ENCODE data around the gene PHF23. TPM values are rescaled to one million over a fixed set of nuclear protein-coding genes. Genes with fewer than 3 reads are reported as not detected.
A peak's percentile ranks its signal among the peaks of the same experiment; 100 is the strongest.

PHF23 gene
- total RNA-seq, 3 donors from 2014 or later = 22.1 to 40.4 (median 37.7) TPM

GRCh38 chr17:7217113-7217987, 21.9 kb downstream of the PHF23 start:
- no peaks in the 10 kb centered on the region for H3K27me3 ChIP-seq
- TF ChIP-seq POLR2A (IDR thresholded peaks at IDR 0.05) = no peak
- TF ChIP-seq POLR2AphosphoS5 (IDR thresholded peaks at IDR 0.05) = no peak
- TF ChIP-seq CTCF (IDR thresholded peaks at IDR 0.05) = no peak
- H3K27ac ChIP-seq = peak overlapping the region; percentile 100
- intact Hi-C loops (cut with DNase I; ENCODE audit: low total_unique reads) = no loop called here
- H3K36me3 ChIP-seq = no peaks in the 10 kb centered on the region
- H3K9me3 ChIP-seq = no peaks in the 10 kb centered on the region
- H3K4me3 ChIP-seq = peak overlapping the region; percentile 44 to 70 (median 47)
- H3K4me1 ChIP-seq = peaks cover 4 to 38% of the 10 kb centered on the region in 2 donors
- no peak for DNase-seq (ENCODE audit: low spot score in 2 of 2)

- intact Hi-C loops (cut with DNase I; ENCODE audit: low total_unique reads) = no loop called here
- H3K9me3 ChIP-seq = no peaks in the 10 kb centered on the region
- H3K27ac ChIP-seq = peak overlapping the region; percentile 100
- peak overlapping the region; percentile 44 to 70 (median 47) for H3K4me3 ChIP-seq
- TF ChIP-seq POLR2AphosphoS5 (IDR thresholded peaks at IDR 0.05) (no peak), POLR2A (IDR thresholded peaks at IDR 0.05) (no peak)
- no peaks in the 10 kb centered on the region for H3K27me3 ChIP-seq
- H3K4me1 ChIP-seq = peaks cover 4 to 37% of the 10 kb centered on the region in 2 donors
- DNase-seq (ENCODE audit: low spot score in 2 of 2) = no peak
- H3K36me3 ChIP-seq = no peaks in the 10 kb centered on the region
Measured at GRCh38 chr17:7216242-7217112, 22.8 kb downstream of the PHF23 start.

GRCh38 chr17:7215652-7216180, 23.5 kb downstream of the PHF23 start:
- no peak for DNase-seq (ENCODE audit: low spot score in 2 of 2)
- intact Hi-C loops (cut with DNase I; ENCODE audit: low total_unique reads) = no loop called here
- Histone ChIP-seq H3K9me3 (no peaks in the 10 kb centered on the region), H3K27ac (peak overlapping the region; percentile 100), H3K27me3 (no peaks in the 10 kb centered on the region), H3K4me3 (peak overlapping the region; percentile 2 to 70 (median 61)), H3K4me1 (peaks cover under 1 to 29% of the 10 kb centered on the region in 2 donors), H3K36me3 (no peaks in the 10 kb centered on the region)
- TF ChIP-seq POLR2AphosphoS5 (IDR thresholded peaks at IDR 0.05) (no peak), POLR2A (IDR thresholded peaks at IDR 0.05) (no peak), CTCF (IDR thresholded peaks at IDR 0.05) (no peak)

GRCh38 chr17:7215136-7215638, 24.1 kb downstream of the PHF23 start:
- no peak for DNase-seq (ENCODE audit: low spot score in 2 of 2)
- H3K27me3 ChIP-seq = no peaks in the 10 kb centered on the region
- TF ChIP-seq POLR2AphosphoS5 (IDR thresholded peaks at IDR 0.05) (peak in 2 of 3 donors; percentile 7 to 25), POLR2A (IDR thresholded peaks at IDR 0.05) (no peak), CTCF (IDR thresholded peaks at IDR 0.05) (no peak)
- peaks cover 0 to 29% of the 10 kb centered on the region in 2 donors for H3K4me1 ChIP-seq
- intact Hi-C loops (cut with DNase I; ENCODE audit: low total_unique reads) = no loop called here
- no peaks in the 10 kb centered on the region for H3K9me3 ChIP-seq
- H3K27ac ChIP-seq = peak overlapping the region; percentile 100
- H3K36me3 ChIP-seq = no peaks in the 10 kb centered on the region
- peak overlapping the region; percentile 43 to 70 (median 61) for H3K4me3 ChIP-seq
